22Rv1 (cell line): ENCODE results near the gene DLGAP3.

ENCODE experiments used
- ZFX ChIP-seq: fragments of 450-650 bp; IDR thresholded peaks from 2 replicates; pipeline ENCODE4 v1.6.1; 2017; ENCODE audit warnings: antibody characterized with exemption, borderline replicate concordance
- TF ChIP-seq, protein P1 (sequence below): fragments of 450-650 bp; IDR thresholded peaks from 2 replicates; pipeline ENCODE4 v1.5.1; 2017; ENCODE audit warnings: mild to moderate bottlenecking

GRCh38 chr1:34884536-34884935 lies 44.9 kb downstream of the DLGAP3 start:
- TF ChIP-seq, protein P1, sequence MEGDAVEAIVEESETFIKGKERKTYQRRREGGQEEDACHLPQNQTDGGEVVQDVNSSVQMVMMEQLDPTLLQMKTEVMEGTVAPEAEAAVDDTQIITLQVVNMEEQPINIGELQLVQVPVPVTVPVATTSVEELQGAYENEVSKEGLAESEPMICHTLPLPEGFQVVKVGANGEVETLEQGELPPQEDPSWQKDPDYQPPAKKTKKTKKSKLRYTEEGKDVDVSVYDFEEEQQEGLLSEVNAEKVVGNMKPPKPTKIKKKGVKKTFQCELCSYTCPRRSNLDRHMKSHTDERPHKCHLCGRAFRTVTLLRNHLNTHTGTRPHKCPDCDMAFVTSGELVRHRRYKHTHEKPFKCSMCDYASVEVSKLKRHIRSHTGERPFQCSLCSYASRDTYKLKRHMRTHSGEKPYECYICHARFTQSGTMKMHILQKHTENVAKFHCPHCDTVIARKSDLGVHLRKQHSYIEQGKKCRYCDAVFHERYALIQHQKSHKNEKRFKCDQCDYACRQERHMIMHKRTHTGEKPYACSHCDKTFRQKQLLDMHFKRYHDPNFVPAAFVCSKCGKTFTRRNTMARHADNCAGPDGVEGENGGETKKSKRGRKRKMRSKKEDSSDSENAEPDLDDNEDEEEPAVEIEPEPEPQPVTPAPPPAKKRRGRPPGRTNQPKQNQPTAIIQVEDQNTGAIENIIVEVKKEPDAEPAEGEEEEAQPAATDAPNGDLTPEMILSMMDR, result no peak
- no peak for TF ChIP-seq ZFX
